Medulla oblongata (tissue), 1 donor: ENCODE measurements around the gene ANKRD23.

ENCODE experiments used
- DNase-seq: peaks from one replicate; pipeline ENCODE4 v3.0.0-alpha.2; 2015; ENCODE audit errors: extremely low spot score

ANKRD23 gene

DNA sequence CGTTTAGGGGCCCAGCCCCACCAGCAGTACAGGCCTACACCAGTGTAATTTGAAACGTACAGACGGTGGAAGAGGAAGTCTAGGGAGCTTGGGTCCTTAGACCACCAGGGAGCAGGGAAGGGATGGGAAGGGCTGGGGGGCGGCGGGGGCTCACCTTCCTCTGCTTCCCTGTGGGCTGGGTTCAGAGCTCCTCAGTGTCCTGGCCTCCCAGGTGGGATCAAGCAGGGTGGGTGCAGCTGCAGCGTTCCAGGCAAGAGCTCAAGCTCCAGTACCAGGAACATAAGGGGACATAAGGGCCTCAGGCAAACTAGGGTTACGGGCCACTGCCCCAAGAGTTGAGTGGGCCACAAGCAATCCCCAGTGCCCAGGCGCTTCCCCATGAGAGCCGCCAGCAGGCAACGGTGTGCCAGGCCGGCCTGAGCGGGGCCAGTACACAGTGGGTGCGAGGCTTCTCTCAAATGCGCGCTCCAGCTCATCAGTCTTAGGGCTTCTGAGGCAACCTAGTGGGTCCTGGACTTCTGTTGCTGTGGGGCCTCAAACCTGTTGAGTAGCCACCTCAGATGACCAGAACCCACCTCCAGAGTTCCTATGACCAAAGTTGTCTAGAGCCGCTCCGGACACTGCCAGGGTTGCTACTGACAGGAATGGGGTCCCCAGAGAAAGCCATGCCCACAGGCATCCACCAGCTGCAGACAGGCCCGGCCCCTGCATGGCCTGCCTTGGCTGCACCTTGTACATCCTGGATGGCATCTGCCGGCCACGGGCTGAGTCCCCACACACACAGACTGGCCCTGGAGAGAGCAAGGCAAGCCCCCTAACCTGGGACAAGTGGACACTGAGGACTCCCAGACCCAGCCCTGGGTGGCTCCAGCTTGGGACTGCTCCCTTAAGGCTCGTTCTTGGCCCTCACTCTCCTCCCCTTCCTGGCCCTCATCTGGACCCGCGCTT lies 5.2 kb downstream of the ANKRD23 start:
- no peak for DNase-seq

DNA sequence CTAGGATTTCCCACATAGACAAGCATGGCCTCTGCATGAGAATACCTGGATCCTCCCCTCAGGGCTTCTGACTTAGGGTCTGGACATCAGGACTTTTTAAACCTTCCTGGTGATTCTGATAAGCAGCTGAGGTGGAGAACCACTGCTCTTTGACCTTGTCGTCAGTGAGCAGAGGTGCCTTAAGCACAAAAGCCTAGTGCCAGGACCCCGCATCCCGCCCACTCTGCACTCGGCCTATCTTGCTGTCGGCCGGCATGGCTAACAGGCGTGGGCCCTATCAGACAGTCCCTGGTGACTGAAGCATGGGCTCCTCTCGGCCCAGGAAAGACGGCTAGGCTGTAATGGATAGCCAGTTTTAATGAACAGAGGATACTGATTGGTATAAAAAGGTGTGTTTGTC lies 6.2 kb downstream of the ANKRD23 start:
- no peak for DNase-seq

DNA sequence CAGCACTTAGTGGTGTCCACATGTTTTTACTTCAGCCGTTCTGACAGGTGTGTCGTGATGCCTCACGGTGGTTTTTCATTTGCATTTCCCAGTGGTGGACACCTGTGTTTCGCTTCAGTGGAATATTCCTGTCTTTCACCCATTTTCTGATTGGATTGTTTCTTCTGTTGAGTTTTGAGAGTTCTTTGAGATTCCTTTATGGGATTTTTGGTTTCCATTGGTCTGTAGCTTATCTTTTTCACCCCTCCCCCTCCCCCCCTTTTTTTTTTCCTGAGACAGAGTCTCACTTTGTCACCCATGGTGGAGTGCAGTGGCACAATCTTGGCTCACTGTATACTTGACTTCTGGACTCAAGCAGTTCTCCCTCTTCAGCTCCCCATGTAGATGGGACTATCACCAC lies 8.0 kb downstream of the ANKRD23 start:
- DNase-seq = no peak

DNA sequence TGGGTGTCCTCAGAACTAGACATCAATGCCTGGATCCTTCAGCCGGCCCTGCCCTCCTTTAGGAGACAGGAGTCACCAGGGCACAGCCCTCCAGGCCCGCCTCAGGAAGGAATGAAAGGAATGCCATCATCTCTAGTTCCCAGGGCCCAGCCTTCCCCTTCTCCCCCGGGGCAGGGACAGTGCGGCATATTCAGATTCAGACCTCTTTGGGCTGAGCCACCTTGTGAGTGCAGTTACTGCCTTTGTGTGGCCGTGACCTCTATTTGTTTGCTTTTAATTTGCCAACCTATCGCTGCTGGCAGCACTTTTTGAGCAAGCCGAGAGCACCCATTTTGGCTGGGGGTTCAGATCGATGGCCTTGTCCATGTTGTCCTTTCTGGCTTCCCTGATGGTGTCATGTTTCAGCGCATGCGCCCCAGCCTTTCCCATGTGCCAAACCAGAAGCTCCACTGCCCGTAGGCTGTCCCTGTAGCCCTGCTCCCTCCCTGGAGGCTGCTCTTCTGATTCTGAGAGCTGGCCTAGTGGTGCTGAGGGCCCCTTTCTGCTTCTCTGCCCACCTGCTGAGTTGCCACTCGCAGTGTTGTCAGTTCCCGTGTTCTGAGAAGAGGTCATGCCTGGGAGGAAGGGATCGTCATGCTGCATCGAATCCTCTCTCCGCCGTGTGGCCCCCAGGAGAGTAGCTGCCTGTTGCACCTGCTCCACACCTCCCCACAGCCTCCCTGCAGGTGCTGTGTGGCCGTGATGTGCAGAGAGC lies 10.9 kb downstream of the ANKRD23 start:
- no peak for DNase-seq

DNA sequence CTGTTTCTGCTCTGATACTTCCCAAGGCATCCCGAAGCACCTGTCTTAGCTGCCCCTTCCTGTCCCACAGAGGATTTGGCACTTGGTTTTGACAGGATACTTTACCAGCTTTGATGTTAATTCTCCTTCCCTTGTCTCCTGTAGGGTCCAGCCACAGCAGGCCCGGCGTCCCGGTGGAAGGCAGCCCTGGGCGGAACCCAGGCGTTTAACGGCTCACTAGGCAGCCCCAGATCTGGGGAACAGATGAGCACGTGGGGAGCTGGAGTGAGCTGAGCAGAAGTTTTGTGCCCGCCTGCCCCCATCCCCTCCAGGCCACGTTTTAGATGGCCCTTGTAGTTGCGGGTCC lies 11.4 kb downstream of the ANKRD23 start:
- DNase-seq = no peak

DNA sequence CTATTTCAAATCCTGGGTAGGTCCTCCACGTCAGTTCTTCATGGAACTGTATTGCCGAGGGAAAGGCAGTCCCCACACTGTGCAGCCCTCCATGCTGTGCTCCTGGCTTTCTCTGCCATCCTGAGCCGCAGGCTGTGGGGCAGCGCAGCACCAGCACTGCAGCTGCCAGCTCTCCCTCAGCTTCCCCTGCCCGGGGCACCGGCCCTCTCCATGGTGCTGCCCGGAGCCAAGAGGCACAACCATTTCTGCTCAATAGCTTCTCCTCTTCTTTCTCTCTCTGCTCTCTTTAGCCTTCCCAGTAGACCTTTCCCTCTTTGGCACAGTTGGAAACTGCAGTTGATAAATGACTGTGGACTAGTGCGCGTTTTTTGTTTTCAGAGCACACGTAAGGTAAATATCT lies 12.1 kb downstream of the ANKRD23 start:
- no peak for DNase-seq

DNA sequence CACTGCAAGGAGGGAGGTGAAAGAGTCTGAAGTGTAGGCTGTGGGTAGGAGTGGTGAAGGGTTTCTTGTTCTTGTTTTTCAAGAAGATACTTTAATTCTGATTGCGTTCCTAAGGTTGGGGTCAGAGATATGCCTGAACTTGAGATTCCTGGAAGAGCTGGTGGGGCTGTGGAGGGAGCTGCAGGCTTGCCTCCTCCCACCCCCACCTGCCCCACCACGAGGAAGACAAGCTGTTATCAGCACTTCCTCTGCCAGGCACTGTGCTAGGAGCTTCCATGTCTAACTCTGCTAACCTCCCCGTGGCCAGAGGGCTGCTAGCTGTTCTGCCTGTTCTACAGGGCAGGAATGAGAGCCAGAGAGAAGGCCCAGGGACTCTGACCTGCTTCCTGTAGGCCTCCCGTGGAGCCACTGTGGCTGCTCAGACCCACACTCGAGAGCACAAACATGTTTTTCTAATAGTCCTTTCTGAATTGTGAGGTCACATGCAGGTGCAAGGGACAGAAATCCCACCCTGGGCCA lies 13.7 kb downstream of the ANKRD23 start:
- DNase-seq = no peak

DNA sequence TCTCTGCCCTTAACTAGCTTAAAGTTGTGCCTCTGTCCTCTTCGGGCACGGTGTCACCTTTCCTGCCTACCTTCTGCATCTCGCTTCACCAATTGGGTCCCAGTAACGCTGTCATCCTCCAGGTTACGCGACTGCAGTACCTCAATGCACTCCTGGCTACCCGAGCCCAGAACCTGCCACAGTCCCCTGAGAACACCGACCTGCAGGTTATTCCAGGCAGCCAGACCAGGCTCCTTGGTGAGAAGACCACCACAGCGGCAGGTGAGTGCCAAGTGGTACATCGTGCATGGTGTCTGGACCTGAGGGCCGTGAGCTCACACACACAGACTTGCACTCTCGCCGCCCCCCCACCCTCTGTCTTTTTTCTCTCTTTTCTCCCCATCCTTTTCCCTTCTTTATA lies 14.9 kb downstream of the ANKRD23 start:
- no peak for DNase-seq

DNA sequence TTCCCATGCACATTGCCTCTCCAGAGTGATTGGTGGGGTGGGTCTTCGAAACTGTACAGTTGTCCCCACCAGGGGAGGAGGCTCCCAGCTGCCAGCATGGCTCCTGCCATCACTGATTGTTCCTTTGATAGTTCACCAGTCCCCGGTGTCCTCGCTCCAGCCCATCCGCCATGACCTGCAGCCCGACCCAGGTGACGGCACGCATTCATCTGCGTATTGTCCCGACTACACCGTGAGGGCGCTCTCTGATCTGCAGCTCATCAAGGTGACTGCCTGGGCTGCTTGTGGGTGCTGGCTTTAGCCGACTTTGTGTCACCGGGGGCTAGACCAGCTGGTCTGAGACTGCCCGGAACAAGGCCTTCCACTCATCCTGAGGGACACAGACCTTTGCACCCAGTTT lies 15.4 kb downstream of the ANKRD23 start:
- DNase-seq = no peak

DNA sequence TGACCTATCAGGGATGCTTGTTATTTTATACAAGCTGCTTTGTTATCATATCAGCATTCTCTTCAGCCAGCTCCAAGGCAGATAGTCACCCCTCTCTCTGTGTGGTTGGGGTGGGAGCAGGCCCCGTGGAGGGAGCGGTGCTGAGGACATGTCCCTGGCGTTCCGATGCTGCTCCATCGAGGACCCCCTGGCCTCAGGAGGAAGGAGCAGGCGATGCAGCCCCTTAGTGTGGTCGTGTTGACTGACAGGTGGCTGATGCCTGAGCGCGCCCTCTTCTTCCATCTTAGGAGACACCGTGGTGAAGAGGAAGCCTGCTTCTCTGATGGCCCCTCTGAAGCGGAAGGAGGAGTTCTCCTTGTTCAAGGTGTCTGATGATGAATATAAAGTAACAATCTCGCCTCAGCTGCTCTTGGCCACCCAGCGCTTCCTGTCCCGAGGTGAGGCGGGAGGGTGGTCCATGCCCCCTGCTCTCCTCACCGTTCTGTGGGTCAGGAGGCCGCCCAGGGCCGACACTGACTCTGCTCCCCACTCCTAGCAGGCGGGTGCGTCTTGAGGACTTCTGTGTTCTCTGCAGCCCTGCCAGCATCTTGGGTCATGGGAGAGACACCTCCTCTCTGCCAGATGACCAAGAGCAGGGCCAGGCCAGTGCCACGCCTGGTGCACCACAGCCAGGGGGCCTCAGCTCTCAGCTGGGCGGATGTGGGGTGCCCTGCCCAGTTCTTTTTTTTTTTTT lies 17.1 kb downstream of the ANKRD23 start:
- DNase-seq = no peak

DNA sequence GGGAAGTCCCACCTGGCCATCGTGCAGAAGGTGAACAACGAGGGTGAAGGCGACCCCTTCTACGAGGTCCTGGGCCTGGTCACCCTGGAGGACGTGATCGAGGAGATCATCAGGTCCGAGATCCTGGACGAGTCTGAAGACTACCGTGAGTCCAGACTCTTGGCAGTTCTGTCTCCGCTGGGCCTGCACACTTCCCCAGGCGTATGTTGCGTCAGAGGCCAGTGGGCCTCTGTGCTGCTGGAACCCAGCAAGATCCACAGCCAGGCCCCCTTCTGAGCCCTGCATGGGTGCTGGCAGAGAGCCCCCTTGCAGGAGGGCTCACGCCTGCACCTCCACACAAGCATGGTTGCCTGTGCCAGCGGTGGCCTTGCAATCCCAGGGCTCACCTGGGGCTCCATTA lies 18.8 kb downstream of the ANKRD23 start:
- no peak for DNase-seq

DNA sequence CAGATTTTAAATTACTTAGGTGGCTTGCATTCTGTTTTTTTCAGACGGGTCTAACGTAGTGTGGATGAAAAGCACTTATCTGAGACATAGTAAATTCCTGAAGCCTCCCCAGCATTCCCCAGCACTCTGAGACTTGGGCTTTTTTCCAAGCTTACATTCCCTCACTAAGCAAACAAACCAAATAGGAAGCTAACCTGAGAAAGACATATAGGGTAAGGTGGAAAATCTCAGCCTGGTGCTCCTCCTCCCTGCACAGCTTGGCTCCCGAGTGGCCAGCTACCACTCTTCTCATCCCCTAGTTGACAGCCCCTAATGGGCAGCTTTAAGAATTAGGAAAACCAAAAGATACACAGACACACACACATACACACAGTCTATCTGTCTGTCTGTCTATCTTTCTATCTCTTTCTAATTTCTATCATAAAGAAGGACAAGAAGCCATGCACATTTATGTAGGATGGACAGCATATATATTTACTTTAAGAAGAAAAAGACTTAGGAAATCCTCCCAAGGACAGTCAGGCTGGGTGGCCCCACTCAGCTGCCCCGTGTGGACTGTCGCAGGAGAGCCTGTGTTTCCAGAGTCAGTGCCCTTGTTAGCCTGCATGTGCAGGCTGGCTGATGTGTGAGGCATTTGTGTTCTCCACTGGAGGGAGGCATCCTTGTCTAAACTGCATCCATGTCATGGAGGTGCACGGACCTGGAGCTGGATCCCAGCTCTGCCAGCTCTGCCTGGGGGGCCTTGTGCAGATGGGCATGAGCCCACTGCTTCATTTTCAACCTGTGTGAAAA lies 19.5 kb downstream of the ANKRD23 start:
- DNase-seq = no peak

DNA sequence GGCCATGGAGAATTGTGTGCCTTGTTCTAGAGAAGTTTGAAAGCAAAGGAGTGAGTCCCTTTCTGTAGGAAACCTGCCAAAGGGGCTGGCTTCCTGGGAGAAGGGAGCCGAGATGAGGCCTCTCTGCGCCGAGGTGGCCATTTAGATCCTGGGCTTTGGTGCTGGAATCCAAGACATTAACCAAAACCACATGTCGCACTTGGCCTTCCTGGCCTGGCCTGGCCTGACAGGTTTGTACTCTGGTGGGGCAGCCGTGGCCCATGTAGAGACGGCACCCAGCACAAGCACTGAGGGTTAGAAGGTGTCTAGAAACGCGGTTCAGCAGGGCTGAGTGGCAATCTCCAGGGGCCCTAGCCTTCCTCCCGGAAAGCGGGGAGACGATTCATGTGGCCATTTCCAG lies 20.6 kb downstream of the ANKRD23 start:
- no peak for DNase-seq

DNA sequence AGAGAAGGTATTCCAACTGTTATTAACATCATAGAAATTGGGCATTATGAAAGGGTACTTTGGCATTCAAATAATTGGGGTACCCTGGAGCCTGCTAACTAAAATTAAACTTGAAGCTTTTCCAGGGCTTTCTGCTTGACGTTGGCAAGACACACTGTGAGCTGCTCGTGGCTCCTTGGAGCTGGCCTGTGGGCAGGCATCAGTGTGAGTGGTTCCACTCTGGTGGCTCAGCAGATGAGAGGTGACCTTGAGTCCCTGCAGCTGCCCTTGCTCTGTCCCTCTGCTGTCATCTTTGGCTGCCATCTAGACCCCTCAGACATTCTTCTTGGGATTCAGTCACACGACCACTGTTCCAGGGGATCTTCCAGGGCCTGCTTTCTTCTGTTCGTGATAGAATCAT lies 21.0 kb downstream of the ANKRD23 start:
- DNase-seq = no peak

DNA sequence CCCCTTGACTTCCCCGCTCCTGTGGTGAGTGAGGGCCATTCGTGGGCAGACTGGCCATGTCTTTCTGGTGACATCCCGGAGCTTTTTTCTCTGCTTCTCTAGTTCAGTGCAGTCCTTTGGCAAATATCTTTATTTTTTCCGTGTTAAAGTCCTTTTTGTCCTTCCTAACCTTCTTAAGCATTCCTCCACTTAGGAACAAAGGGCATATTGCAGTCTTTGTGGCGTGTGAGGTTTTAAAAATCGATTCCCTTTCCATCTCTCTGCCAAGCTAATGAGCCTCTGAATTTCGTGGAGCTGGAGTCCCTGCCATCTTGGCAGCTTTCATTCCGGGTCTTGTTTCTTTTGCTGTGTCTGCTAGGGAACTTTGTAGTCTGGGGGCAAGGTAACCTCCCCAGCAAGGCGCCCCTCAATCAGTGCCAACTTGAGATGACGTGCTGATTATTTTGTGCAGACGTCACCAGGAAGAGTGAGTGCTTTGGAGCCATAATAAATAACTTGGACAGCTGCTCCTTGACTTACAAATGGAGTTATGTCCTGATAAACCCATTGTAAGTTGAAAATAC lies 22.6 kb downstream of the ANKRD23 start:
- DNase-seq = no peak

DNA sequence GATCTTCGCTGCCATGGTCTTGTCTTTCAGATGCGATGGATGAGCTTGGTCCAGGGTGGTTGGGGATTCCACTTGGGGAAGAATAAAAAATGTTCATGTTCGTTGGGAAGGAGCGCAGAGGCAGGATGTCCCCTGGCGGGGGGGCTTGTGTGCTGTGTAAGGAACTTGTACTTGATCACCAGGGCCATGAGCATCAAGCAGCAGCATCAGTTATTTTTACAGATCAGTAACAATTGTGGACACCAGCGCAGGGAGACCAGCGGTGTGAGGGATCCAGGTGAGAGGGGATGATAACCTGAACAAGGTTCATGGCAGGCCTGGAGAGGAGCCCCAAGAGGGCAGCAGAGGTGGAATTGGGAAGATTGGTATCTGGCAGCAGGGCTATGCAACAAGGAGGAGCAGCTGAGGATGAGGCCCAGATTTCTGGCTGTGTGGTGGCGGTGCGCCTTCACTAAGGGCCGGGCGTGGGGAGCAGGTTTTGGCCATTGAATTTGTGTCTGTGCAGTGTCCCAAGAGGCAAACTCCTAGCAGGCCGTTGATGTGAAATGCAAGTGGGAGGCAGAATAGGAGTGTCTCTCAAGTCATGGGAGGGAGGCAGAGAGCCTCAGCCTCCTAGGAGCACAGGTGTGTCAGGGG lies 23.8 kb downstream of the ANKRD23 start:
- DNase-seq = no peak

DNA sequence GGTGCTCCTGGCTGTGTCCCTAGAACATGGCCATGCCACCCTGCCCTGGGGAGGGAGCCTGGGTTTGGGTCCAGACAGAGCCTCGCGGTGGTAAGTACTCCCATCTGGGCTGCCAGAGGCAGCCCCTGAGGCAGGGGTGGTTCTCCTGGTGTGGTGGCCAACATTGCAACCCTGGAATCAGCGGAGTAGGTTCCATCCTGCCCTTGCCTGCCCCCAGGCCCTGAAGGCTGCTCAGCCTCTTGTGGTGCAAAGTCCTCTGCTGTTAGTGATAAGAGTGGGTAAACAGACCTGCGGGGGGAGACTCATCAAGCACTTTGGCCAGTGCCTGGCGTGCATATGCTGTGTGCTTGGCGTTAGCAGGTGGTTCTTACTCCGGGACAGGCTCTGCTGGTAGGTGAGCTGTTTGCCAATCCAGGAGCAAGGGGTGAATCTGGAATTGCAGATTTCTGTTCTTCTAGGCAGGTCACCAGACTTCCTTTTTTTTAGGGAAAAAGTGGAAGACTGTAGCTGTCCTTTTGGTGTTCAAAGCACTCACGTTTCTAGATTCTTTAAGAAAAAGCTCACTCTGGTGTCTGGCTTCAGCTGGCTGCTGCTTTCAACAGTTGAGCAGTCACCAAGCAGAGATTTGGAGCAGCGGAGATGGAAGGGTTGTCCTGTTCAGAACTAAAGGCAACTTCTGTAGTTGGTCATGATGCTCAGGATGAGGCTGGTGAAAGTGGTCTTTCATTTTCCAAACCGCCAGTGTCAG lies 24.5 kb downstream of the ANKRD23 start:
- DNase-seq = no peak

DNA sequence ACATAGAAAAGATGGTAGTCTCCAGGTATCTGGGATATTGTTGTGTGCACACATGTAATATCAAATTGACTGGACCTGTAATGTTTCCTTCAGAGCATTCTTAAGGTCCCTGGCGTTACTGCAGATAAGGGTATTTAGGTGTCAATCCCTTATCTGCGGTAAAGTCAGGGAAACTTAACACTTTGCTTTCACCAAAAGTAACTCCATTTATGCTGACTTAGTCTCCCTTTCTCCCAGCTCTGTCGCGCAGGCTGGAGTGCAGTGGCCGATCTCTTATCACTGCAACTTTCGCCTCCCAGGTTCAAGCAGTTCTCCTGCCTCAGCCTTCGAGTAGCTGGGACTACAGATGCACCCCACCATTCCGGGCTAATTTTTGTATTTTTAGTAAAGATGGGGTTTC lies 25.9 kb downstream of the ANKRD23 start:
- no peak for DNase-seq

DNA sequence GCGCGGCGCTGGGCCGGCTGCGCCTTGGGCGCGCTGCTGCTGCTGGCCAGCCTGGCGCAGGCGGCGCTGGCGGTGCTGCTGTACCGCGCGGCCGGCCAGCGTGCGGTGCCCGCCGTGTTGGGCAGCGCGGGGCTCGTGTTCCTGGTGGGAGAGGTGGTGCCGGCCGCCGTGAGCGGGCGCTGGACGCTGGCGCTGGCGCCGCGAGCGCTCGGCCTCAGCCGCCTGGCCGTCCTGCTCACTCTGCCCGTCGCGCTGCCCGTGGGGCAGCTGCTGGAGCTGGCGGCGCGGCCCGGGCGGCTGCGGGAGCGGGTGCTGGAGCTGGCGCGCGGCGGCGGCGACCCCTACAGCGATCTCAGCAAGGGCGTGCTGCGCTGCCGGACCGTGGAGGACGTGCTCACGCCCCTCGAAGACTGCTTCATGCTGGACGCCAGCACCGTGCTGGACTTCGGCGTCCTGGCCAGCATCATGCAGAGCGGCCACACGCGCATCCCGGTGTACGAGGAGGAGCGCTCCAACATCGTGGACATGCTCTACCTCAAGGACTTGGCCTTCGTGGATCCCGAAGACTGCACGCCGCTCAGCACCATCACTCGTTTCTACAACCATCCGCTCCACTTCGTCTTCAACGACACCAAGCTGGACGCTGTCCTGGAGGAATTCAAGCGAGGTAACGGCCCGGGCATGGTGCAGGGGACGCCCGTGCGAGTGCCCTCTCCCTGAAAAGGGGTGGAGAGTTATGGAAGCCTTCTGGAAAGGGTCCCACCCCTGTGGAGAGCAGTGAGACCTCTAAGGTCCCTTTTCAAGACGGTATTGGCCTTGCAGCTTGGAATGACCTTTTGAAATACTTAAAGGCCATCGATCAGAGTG lies 26.8 kb downstream of the ANKRD23 start:
- no peak for DNase-seq
